Stimulated activated CD8-positive, alpha-beta memory T cell treated with anti-CD3 and anti-CD28 coated beads, Interleukin-2, amount 100 ng/mL, for 1 hour (primary cell): ENCODE data around the gene LARP6.
"Not testable (repeated sequence)": the region's sequence is repeated elsewhere in the genome, so short reads cannot be mapped to it uniquely, and the experiment has no call there.

ENCODE experiments used
- DNase-seq, 2 donors: peaks; one replicate each; pipeline ENCODE4 v3.0.0-alpha.2; 2020; ENCODE audit warnings: low read depth in 2 of 2

The LARP6 gene

DNA sequence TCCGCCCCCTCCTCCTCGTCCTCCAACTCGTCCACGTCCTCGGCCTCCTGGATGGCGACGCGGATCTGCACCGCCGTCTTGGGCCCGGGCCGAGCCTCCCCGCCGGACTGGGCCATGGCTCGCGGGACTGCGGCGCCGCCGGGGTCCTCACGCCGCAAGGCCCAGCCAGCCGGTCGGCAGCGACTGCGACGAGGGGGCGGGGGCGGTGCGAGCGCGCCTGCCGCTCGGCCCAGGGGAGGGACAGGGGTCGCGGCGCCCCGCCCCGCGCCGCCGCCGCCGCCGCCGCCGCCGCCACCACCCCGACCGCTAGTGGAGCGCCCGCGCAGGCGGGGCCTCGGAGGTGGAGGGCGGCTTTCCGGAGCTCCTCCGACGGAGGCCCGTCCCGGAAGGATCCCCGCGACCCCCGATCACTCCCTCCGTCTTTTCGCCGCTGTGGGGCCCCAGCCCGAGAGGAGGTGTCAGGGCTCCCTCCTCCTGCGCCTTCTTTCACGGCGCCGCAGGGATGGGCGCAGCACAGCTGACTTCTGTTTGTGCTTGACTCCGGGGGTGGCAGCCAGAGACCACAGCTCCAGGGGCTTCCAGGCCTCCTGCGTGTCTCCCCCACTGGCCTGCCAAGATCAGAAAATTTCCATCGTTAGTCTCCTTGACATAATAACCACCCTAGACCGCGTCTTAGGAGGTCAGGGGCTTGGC lies at the start of gene LARP6:
TSS of gene LARP6 (minus strand) at position 185 of the 693 bp plus-strand sequence. CDS start at position 116, 69 bp downstream.
- DNase-seq, result no peak

DNA sequence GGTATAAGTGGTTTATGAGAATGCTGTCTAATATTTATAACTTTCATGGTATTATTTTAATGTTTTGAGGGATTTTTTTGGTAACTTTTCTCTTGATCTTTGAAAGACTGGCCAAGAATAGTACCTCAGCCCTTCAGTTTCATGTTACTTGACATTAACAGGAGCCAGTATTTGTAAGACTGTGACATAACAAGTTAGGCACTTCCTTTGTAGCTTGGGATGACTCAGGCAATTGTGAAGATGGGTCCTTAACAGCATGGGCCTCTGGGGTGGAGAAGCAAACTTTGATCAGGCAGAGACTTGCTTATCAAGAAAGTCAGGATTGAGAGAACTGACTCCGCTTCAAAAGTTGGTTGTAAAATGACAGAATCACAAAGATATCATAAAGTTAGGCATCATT lies 48.1 kb upstream of the LARP6 start:
- DNase-seq, result no peak

DNA sequence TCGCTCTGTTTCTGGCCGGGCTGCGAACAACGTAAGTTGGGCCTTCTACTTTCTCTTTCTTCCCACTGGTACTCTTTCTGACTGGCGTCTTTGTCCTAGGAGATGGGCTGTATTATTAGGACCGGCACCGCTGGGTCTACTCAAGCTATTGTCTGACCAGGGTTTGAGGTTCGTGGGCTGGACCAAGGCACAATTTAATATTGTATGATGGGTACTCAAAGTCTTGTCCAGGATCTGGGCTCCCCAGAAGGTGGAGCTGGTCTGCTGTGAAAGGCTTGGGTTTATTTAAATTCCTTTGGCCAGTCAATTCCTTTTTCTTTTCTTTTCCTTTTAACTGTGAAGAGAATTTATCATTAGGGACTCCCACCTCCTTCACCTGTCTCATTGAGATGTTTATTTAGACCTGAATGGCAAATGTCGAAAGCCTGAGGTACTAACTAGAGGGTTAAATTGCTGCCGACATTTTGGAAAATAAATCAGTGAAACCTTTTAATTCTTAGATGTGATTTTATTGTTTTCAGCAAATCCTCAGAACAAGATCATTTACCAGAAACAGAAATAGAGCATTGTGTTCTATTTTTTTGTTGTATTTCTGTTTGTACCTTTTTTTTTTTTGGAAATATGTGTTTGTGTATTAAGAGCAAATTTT lies 39.1 kb upstream of the LARP6 start:
- DNase-seq, result no peak

DNA sequence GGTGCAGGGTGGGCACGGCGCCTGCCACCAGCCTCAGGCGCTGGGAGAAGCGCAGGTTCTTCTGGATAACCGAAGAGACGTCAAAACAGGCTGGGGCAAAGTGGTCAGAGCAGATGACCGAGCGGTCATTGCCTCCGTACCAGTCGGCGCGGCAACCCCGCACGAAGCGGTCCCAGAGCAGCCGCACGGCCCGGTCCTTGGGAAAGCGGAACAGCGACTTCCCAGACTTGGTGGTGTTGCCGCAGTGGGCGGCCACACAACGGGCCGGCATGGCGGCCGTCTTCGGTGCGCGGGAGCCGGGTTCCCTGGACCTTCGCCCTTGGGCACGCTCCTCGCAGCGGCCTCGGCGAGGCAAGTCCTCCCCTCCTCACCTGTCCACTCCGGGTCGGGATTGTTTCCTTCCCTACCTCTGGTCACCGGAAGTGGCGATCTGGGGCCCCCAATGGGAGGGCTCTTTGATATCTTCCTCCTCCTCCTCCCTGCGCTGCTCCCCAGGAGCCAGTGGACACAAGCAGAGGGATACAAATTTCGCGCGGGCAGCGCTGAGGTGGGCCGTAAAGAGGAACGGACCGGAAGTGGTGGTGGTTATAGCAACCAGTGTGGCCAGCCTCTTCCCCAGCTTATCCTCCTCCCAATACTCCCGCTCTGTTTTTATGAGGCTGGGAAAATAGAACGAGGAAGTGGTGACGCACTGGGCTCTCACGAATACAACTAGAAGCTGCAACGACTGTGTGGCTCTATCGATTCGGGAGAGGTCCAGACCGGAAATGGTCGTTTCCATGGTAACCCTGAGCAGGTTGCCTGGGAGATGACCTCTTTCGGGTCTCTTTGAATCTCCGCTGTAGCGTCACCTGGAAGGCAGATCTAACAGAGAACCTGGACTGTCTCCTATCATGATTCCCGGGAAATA lies 38.3 kb upstream of the LARP6 start, which contains the start of the genes LRRC49 and THAP10:
TSS of gene LRRC49 (plus strand) at position 825 of the 910 bp plus-strand sequence. CDS start at position 894, 69 bp downstream.
TSS of gene THAP10 (minus strand) at position 432 of the 910 bp plus-strand sequence. CDS start at position 271, 161 bp downstream.
- no peak for DNase-seq

DNA sequence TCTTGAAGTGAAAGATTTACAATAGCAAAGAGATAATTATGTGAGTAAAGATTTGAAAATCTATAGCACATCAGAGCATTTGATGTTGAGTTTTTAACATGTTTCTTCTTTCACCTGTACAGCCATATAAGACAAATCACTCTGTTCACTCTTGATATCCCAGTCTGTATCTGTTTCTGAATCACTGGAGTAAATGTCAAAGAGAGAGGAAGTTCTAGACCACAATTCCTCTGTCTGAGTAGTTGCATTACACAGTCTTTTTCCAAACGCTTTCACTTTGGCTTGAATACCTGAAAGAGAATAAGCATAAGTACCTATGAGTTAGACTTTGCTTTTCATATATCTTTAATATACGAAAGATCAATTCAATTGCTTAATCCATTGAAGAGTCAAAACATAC lies 28.4 kb upstream of the LARP6 start:
- no peak for DNase-seq

DNA sequence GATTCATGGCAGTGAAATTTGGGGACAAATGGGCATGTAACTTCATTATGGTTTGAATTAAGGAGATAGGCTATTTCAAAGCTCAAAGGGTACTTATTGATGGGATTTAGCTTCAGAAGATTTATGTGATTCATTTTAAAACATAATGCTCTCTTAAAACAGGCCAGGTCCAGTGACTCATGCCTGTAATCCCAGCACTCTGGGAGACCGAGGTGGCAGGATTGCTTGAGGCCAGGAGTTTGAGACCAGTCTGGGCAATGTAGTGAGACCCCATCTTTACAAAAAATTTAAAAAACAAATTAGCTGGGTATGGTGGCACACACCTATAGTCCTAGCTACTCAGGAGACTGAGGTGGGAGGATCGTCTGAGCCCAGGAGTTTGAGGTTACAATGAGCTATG lies 26.8 kb upstream of the LARP6 start:
- DNase-seq, result no peak

DNA sequence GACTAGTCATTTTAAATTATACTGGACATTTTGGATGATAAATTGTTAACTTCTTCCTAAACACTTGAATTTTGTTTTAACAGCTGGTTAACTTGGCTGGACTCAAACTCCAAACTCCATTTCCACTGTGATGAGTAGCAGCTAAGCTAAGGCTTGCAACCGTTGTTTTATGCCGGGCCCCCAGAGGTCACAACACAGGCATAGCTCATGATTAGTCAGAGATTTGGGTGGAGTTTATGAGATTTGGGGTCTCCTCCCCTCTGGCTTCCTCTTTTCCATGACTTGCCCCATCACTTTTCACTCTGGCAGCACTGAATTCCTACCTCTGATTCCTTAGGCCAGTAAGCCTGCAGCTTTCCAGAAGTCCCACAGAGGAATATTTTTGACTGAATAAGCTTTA lies 25.4 kb upstream of the LARP6 start:
- no peak for DNase-seq

DNA sequence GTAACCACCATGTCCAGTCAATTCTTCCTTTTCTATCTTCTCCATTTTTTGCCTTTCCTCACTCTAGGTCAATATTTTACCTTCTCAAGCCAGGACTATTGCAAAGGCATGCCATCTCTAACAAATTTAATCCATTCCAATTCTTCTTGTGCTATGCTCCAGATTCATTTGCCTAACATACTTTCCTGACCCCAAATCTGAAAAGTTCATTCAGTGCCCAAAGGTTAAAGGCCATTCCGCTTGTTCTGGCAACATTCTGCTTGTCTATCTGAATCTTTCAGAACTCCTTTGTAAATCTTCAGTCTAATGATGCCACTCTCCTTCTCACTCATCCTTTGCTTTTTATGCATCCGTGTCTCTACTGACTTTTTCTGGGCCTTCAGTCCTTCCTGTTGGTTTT lies 22.7 kb upstream of the LARP6 start:
- DNase-seq, result no peak

DNA sequence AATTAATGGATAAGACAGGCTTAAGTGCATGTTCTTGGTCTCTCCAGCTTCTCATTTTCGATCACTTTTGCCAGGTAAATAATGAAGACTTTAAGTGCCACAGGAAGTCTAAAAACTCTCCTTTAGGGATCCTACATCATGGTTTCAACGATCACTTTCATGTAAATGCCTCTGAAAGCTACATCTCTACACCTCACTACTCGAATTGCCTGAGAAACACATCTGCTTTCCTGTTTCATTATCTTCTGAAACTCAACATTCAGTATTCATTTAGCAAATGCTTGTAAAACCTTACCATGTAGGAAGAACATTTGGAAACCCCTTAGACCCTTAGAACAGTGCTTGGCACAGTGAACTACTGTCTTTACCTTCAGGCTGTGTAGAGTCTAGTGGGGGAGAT lies 22.1 kb upstream of the LARP6 start:
- DNase-seq, result no peak

DNA sequence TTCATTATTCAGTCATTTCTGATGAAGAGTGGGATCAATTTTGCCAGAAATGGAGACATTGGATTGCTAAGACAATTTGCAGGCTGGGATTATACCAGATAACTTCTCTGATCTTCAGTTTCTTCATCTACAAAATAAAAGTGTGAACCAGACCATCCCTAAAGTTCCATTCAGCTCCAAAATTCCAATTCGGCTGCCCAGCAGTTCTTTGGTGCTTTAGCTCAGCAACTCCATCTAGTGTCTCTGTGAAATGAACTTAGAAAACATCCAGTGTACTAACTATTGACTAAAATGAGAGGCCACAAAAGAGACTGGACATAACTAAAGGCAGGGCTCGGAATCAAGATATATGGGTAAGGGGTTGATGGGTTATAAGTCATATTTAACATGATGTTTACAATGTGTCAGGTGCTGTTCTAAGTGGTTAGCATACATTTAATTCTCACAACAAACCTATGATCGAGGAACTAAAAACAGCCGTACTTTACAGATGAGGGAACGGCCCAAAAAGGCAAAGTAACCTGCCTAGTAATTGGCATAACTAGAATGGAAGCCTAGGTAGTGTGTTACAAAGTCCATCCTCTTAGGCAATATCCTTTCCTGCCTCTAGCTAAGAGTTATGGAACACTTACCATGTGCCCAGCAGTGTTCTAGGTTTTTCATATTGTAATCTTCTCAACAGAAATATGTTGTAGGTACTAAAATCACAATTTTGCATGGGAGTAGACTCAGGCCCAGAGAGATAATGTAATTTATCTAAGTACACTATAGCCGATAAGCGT lies 21.2 kb upstream of the LARP6 start:
- no peak for DNase-seq

DNA sequence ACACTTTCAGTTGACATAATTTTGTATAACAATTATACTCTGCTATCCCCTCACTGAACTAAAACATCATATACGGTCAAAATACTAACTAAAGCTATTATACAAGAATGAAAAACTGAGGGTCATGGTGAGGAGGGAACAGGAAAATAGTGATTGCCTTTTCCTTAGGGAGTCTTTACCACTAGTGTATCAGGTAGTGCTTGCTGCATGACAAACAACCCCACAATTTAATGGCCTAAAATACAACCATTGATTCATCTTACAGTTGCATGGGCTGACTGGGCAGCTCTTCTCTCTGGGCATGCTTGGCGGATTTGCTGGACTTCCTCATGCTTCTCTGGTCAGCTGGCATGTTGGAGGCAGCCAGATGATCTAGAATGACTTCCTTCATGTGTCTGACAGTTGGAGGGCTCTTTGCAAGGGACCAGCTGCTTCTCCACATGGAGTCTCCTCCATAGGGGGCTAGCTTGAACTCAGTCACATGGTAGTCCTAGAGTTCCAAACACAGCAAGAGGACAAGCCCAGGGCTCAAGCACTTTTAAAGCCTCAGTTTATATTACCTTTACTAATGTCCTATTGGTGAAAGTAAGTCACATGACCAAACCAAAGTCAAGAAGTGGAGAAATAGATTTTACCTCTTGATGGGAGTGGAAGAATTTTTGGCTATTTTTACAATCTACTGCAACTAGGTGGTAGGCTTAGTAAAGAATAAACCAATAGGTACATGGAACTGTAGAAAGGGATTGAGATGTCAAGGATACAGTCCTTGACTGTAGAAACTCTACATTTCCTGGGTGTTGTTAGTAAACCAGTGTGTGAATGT lies 19.5 kb upstream of the LARP6 start:
- DNase-seq, result no peak

DNA sequence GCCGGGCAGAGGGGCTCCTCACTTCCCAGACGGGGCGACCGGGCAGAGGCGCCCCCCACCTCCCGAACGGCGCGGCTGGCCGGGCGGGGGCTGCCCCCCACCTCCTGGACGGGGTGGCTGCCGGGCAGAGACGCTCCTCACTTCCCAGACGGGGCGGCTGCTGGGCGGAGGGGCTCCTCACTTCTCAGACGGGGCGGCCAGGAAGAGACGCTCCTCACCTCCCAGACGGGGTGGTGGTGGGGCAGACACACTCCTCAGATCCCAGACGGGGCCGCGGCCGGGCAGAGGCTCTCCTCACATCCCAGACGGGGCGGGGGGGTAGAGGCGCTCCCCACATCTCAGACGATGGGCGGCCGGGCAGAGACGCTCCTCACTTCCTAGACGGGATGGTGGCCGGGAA lies 17.5 kb upstream of the LARP6 start:
- DNase-seq, result not testable (repeated sequence)

DNA sequence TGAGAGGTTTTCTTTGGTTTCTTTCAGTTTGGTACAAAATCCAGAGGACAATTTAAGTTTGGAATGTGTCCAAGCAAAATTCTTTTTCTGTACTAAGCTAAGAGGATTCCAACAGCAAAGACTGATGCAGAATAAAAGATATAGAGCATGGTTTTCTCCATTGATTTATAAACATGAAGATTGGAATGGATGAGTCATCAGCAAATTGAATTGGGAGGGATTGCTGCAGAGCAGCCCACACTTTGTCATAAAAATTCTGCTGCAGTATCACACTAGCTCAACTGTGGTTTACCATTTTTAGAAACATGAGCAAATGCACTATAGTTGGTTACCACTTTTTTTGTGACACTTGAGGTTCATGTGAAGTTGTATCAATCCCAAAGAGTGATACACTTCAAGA lies 16.1 kb upstream of the LARP6 start:
- no peak for DNase-seq

DNA sequence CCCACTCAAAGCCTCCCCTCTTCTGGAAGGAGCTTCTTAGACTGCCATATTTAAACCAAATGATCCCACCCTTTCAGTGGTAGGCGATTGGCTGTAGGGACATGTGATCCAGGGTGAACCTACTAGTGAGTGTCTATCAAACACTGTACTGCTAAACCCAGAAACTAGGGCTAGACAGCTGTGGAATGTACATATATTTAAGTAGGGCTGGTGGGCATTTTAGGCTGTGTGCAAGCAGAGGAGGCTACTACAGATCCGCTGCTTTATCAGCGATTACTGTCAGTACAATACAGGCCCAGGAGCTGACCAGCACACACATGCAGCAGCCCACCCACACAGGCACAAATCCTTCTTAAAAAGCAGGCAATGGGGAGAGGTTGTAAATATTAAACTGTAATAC lies 15.4 kb upstream of the LARP6 start:
- no peak for DNase-seq

DNA sequence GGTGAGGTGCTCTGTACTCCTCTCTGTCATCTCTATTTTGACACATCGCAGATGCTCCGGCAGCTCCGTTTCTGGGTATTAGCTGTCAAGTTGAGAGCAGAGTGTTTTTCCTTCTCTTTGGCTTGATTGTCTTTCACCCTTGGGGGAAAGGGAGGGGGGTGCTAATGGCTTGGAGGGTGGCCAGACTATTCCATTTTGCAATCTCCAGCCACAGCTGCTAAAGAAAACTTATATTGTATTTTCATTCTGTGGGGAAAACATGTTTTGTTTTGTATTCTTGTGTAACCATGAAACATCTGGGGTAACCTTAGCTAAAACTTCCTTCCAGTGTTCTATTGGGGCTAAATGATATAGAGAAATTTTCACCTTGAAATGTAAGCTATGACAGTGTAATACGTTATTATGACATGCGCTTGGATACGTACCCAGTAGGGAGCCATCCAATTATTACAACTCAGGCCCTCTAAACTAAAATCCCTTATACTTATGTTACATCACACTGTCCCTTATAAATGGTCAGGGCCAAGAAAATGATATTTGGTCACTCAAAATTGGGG lies 14.0 kb upstream of the LARP6 start:
- DNase-seq, result no peak

DNA sequence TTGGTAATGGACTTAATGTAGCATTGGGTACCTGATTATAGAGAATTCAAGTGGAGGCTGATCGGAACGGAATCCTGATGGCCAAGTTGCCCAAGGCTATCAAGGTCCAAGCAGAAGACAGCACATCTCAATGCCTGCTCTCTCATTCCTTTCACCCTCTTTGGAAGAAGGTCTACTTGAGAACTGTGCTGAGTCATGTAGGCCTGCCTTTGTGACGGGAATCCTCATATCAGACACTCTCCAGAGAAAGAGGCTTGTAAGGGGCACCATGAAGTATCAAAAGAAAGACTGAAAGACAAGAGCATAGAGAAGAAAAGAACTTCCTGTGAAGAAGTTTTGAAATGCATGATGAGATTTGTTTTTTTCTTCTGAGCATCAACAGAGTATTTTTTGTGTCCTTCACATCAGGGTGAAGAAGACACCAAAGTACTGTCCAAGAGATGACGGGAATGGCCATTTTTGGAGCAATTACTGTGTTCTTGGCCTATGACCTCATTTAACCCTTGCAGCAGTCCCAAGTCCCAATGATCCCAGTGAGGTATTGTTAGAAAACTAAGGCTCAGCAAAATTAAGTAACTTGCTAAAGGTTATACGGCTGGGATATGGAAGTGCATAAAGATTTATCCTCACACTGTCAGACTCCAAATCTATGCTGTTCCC lies 13.2 kb upstream of the LARP6 start:
- no peak for DNase-seq

DNA sequence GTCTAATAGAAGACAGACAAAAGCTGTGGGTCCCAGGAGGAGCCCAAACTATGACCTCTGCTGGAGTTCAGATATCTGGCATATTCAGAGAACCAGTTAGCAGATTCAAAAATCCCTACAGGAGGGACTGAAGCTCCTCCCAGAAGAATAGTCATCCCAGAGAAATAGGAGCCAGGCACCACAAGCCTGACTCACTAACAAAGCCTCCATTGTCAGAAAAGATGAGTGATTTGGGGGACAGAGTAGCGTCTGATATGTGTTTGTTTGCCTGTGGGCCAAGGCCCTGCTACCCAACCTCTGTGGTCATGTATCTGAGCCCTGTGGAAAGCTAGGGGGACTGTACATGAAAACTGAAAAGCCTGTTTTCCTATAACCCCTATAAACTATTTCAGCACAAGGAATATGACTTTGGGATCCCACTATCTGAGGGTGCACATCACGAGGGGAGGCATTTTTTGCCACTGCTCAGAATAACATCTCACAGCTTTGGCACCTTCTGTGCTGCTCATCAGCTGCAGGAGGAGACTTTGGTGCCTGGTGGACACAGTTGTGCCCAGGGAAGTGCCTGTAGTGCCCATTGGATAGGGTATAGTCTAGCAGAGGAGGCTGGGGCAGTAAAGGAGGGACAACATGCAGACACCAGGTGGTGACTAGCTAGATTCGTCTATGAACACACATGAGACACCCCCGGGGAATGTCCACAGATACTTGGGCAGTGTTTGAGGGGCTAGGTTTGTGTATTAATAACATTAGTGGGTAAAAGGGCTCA lies 9.7 kb upstream of the LARP6 start:
- no peak for DNase-seq

DNA sequence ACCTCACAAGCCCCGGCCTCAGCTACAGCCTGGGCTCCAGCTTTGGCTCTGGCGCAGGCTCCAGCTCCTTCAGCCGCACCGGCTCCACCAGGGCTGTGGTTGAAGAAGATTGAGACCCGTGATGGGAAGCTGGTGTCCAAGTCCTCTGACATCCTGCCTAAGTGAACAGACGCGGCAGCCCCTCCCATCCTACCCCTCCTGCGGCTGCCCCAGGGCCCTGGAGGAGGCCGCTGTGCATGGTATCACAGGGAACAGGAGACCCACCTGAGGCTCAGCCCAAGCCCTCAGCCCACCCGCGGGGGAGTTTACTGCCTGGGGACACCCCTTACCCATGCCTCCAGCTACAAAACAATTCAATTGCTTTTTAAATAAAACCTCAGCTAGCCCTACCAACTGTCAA lies 6.0 kb upstream of the LARP6 start:
- DNase-seq, result no peak

DNA sequence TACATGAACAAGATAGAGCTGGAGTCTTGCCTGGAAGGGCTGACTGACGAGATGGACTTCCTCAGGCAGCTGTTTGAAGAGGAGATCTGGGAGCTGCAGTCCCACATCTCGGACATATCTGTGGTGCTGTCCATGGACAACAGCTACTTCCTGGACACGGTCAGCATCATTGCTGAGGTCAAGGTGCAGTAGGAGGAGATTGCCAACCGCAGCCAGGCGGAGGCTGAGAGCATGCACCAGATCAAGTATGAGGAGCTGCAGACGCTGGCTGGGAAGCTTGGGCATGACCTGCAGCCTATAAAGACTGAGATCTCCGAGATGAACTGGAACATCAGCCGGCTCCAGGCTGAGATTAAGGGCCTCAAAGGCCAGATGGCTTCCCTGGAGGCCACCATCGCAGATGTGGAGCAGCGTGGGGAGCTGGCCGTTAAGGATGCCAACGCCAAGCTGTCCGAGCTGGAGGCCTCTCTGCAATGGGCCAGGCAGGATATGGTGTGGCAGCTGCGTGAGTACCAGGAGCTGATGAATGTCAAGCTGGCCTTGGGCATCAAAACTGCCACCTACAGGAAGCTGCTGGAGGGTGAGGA lies 5.5 kb upstream of the LARP6 start:
- DNase-seq, result no peak
